ENCODE results near the gene PLPP4.

GRCh38 chr10:120494313-120494710 lies 37.3 kb downstream of the PLPP4 start:
- TF ChIP-seq CTCF (IDR thresholded peaks at IDR 0.05) (no peak), ELF1 (IDR thresholded peaks at IDR 0.05) (no peak), ZBTB33 (IDR thresholded peaks at IDR 0.05; ENCODE audit: borderline replicate concordance, low read depth) (no peak), POLR2AphosphoS5 (IDR thresholded peaks at IDR 0.05; ENCODE audit: low read depth, low read length) (no peak), MAX (IDR thresholded peaks at IDR 0.05; ENCODE audit: low read depth) (no peak), NFIC (IDR thresholded peaks at IDR 0.05; ENCODE audit: borderline replicate concordance) (no peak), REST (IDR thresholded peaks at IDR 0.05; ENCODE audit: low read depth, low read length) (no peak)

Measured in SK-N-SH (cell line).